Measurements from ENCODE around the gene POLR3H.
"Not testable (repeated sequence)": the region's sequence is repeated elsewhere in the genome, so short reads cannot be mapped to it uniquely, and the experiment has no call there.

POLR3H gene

GRCh38 chr22:41563051-41563711 is 18.9 kb upstream of the POLR3H start:
- DNase-seq (ENCODE audit: low spot score), result no peak

GRCh38 chr22:41562461-41562860 is 18.2 kb upstream of the POLR3H start:
- no peak for DNase-seq (ENCODE audit: low spot score)

GRCh38 chr22:41561788-41562187 is 17.5 kb upstream of the POLR3H start:
- DNase-seq (ENCODE audit: low spot score), result no peak

GRCh38 chr22:41561335-41561734 is 17.1 kb upstream of the POLR3H start:
- no peak for DNase-seq (ENCODE audit: low spot score)

DNA sequence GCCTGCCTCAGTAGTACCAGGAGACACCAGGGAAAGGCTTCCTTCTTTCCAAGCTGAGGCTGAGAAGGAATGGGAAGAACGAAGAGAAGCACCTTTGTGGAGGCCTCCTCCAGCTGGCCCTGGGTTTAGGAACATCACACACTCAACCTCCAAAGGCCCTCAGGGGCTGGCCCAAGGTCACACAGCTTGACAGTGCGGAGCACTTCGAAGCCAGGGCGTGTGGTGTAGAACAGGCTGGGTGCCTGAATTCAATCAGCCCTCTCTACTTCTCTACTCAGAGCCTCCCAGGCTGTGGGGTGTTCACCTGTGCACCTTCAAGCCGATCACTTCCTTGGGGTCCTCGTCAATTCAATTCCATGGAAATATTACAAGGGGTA is 15.8 kb upstream of the POLR3H start:
- DNase-seq (ENCODE audit: low spot score), result no peak

- not testable (repeated sequence) for DNase-seq (ENCODE audit: low spot score)
Observed at GRCh38 chr22:41558241-41558630, 14.0 kb upstream of the POLR3H start.

DNA sequence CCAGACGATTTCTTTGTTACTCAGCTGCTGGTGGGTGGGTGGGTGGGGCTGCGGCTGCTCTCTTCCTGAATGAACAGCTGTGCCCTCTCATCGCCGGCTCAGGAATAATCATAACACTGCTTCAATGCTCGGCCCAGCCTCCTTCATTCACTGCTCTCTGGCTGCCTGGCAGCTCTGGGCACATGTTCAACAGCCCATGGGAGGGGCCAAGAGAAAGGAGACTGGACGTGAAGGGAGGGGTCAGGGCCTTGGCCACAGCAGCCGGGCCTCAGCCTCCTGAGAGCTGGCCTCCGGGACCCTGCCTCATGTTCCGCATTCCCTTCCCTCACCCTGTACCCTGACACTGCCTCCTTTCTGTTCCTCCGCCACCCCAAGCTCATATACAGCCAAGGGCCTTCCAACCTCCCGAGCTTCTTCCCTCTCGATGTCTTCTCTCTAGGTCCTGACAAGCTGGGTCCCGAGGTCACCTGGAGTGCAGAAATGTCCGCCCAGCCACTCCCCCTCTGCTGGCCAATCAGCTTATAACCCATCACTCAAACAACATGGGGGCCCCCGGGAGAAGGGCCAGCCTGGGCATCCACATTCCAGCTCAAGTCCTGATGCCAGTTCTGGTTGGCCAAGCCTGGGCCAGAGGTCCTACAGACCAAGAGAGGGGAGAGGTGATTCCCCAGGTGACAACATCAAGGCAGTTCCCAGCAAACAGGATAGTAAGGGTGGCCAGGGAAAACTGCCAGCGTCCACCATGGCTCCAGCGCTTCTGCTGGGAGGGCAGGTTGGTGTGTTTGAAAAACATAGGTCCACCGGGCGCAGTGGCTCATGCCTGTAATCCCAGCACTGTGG is 13.4 kb upstream of the POLR3H start:
- peak; percentile 78 for DNase-seq (ENCODE audit: low spot score)

GRCh38 chr22:41556561-41556960 is 12.3 kb upstream of the POLR3H start:
- DNase-seq (ENCODE audit: low spot score), result no peak

DNA sequence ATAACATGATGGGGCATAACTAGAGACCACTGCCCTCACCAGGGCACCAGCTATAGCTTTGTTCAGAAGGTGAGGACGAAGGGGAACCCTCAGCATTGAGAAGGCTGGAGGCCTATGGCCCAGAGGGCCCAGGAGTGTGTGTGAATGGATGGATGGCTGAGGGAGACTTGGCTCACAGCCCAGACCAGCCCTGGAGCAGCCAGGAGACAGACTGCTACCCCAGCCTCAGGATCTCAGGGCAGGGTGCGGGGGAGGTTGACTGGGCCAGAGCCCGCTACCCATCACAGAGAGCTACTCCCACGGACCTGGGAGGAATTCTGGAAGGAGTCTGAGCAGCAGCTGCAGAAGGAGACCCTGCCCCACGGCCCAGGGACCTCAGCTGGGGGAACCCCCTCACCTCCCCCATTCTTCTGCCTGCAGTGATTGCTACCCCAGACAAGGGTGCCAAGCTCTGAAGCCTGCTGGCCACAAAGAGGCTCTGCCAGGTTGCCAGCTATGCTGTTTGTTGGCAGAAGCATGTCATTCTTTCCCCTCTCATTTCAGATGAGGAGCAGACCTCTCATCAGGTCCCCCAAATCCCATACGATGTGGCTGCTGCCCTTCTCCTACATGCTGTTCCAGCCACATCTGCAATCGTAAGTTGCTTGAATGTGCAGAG is 11.2 kb upstream of the POLR3H start:
- DNase-seq (ENCODE audit: low spot score), result no peak

- no peak for DNase-seq (ENCODE audit: low spot score)
Observed at GRCh38 chr22:41551877-41552582, 7.8 kb upstream of the POLR3H start.

DNA sequence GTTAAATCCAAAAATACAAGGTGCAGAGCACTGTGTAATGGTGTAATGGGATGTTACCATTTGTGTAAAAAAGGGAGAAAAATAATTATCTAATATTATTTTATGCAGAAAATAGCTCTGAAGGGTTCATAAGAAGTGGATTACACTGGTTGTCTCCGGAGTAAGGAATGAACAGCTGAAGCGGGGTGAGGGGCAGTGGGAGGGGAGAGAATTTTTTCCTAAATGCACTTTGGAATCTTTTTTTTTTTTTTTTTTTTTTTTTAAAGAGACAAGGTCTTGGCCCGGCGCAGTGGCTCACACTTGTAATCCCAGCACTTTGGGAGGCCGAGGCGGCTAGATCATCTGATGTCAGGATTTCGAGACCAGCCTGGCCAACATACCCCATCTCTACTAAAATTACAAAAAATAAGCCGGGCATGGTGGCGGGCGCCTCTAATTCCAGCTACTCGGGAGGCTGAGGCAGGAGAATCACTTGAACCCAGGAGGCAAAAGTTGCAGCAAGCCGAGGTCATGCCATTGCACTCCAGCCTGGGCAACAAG is 6.8 kb upstream of the POLR3H start:
- no peak for DNase-seq (ENCODE audit: low spot score)

DNA sequence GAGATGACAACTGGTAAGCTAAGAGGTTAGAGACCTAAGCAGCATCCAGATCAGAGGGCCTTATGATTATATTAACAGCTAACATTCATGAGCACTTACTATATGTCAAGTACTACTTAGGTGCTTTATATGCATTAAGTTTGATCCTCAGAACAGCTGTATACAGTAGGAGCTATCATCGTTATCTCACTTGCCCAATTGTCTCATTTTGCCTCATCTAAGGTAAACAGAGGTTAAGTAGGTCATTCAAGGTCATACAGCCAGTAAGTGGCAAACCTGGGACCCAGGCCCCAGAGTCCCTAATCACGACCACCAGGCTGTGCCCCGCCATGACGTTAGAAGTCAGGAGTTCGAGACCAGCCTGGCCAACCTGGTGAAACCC is 4.6 kb upstream of the POLR3H start:
- DNase-seq (ENCODE audit: low spot score), result no peak

GRCh38 chr22:41544671-41545476 is 604 bp upstream of the POLR3H start:
- no peak for DNase-seq (ENCODE audit: low spot score)

DNA sequence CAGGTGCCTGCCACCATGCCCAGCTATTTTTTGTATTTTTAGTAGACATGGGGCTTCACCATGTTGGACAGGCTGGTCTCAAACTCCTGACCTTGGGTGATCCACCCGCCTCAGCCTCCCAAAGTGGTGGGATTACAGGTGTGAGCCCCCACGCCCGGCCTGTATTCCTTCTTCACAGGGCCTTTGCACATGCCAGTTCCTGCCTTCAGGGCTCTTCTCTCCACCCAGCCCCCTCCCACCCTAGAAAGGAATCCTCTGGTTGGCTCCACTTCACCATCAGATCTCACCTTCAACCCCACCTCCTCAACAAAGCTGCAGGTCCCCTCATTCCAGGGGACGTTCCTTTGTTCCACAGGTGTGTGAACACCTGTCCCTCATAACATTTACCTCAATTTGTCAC is 2.0 kb downstream of the POLR3H start:
- DNase-seq (ENCODE audit: low spot score), result no peak

- no peak for DNase-seq (ENCODE audit: low spot score)
Observed at GRCh38 chr22:41541484-41541883, 2.8 kb downstream of the POLR3H start.

- DNase-seq (ENCODE audit: low spot score), result no peak
Observed at GRCh38 chr22:41540365-41540764, 3.9 kb downstream of the POLR3H start.

DNA sequence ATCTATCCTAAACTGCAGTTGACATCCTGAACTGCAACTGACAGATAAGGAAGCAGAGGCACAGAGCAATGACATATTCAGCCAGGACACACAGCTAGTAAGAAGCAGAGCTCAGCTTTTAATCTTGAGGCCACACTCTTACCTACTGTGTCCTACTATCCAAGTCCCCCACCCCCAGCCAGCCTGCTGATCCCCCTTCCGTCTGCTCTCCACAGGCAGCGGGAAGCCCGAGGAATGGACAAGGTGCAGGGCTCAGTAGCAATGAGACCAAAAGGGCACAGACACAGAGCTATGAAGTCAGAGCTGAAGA is 4.3 kb downstream of the POLR3H start:
- DNase-seq (ENCODE audit: low spot score), result no peak

DNA sequence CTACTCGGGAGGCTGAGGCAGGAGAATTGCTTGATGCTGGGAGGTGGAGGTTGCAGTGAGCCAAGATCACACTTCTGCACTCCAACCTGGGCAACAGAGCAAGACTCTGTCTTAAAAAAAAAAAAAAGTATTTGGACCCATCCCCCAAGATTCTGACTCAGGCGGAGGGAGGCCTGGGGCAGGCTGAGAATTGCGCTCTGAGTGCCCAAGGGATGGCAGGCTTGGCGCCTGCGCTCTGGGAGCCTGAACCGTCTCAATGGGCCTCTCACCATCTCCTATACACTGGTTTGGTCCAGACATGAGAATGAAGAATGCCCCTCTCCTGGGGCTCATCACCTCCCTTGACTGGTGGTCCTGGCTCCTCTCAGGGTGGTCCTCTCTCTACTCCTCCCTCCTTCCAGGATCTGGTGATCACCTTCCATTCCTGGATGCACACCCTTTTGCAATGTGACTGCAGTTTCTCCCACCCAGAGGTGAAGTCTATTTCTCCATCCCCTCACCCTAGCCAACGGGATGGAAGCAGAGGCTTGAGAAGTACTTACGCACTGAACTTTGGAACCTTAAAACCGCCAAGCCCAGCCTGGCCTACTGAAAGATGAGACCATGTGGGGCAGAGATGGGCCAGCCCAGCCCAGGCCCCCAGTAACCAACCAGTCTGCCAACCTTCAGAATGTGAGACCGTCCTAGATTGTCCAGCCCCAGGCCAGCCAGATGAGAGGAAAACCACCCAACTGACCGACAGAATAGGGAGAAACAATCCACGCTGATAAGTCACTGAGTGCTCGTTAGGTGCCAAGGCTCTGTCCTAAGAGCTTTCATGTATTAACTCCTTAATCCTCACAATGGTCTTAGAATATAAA is 4.9 kb downstream of the POLR3H start:
- DNase-seq (ENCODE audit: low spot score), result no peak

DNA sequence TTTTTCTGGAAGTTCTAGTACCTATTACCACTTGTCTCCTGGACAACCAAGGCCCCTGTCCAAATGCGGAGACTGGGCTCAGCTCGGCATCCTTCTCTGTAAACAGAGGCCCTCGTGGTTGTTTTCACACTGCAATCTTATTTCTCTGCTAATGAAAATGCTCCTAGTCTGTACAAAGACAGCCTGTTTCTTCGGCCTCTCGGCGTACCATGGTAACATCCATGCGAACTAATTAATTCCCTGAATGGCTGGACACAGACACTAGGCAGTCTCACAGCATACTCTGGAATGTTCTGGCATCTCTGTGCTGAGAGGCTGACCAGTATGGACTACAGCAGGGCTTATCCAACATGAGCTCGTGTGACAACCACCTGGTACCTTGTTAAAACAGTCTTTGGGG is 5.7 kb downstream of the POLR3H start:
- DNase-seq (ENCODE audit: low spot score), result no peak

DNA sequence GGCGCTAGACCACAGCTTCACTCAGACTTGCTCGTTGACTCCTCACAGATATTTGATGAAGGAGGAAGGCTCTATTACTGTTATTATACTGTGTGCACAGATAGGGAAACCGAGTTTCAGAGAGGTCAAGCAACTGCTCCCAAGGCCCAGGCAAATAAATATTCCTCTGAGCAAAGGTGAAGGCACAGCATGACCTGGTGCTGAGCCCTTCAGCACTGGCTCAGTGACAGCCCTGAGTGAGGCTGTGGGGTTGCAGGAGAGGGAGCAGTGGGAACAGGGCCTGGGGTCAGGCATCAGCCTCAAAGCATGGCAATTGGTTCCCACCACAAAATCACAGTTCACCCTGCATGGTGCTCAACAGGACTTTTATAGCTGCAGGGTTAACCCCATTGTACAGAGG is 7.1 kb downstream of the POLR3H start:
- DNase-seq (ENCODE audit: low spot score), result no peak

- DNase-seq (ENCODE audit: low spot score), result no peak
Observed at GRCh38 chr22:41535244-41535643, 9.0 kb downstream of the POLR3H start.
